Liver (tissue), 9 donors: ENCODE measurements around the gene EDNRA. TPM values are rescaled to one million over a fixed set of nuclear protein-coding genes. Genes with fewer than 3 reads are reported as not detected.

Source experiments
- DNase-seq: peaks from one replicate; pipeline ENCODE4 v3.0.0-alpha.2; 2017; ENCODE audit warnings: low spot score
- H3K27ac ChIP-seq, 2 donors: one replicate each; pipeline ENCODE4 v1.7.0; 2013; ENCODE audit warnings: inconsistent platforms in 2 of 2, low read length in 2 of 2, control low read depth in 1 of 2, low read depth in 1 of 2, mild to moderate bottlenecking in 1 of 2
- H3K27me3 ChIP-seq, 4 donors: one replicate each; pipeline versions ENCODE4 v1.6.1 to v1.7.0; 2013; ENCODE audit warnings: low read length in 3 of 4, inconsistent platforms in 1 of 4, mild to moderate bottlenecking in 1 of 4, moderate library complexity in 1 of 4; ENCODE audit not compliant: control insufficient read depth in 4 of 4, insufficient read depth in 4 of 4
- H3K36me3 ChIP-seq, 4 donors: one replicate each; pipeline versions ENCODE4 v1.6.1 to v1.7.0; 2013; ENCODE audit warnings: low read length in 3 of 4, mild to moderate bottlenecking in 3 of 4, low read depth in 1 of 4, moderate library complexity in 1 of 4; ENCODE audit not compliant: control insufficient read depth in 4 of 4, insufficient read depth in 3 of 4
- H3K4me1 ChIP-seq, 4 donors: one replicate each; pipeline versions ENCODE4 v1.6.1 to v1.7.0; 2013; ENCODE audit warnings: low read length in 3 of 4, mild to moderate bottlenecking in 3 of 4, moderate library complexity in 1 of 4; ENCODE audit not compliant: control insufficient read depth in 4 of 4, insufficient read depth in 4 of 4
- H3K4me3 ChIP-seq, 3 donors: one replicate each; pipeline versions ENCODE4 v1.6.1 to v1.7.0; 2013; ENCODE audit warnings: low read length in 3 of 3, control low read depth in 1 of 3, low read depth in 1 of 3, mild to moderate bottlenecking in 1 of 3
- H3K9ac ChIP-seq, 2 donors: one replicate each; pipeline ENCODE4 v1.7.0; 2013; ENCODE audit warnings: low read length in 2 of 2, mild to moderate bottlenecking in 2 of 2, moderate library complexity in 2 of 2, control low read depth in 1 of 2, low read depth in 1 of 2
- H3K9me3 ChIP-seq, 4 donors: one replicate each; pipeline versions ENCODE4 v1.6.1 to v1.7.0; 2013; ENCODE audit warnings: low read length in 3 of 4; ENCODE audit not compliant: control insufficient read depth in 4 of 4
- ATF3 ChIP-seq: IDR thresholded peaks from 2 replicates; pipeline ENCODE4 v1.6.1; 2016; ENCODE audit warnings: antibody characterized with exemption
- CTCF ChIP-seq: fragments of 150-350 bp; IDR thresholded peaks from 2 replicates; pipeline ENCODE4 v1.5.1; 2017; ENCODE audit warnings: improper control_type of control experiment, low read depth, low read length; ENCODE audit not compliant: missing input control
- EGR1 ChIP-seq, 2 donors: IDR thresholded peaks; 2 replicates each; pipeline ENCODE4 v1.6.1; 2016 to 2018; ENCODE audit warnings: antibody characterized with exemption in 2 of 2, low read depth in 2 of 2
- FOXA1 ChIP-seq: IDR thresholded peaks from 2 replicates; pipeline ENCODE4 v1.6.1; 2016; ENCODE audit warnings: antibody characterized with exemption
- FOXA2 ChIP-seq: IDR thresholded peaks from 2 replicates; pipeline ENCODE4 v1.6.1; 2016; ENCODE audit warnings: antibody characterized with exemption
- GABPA ChIP-seq, 2 donors: IDR thresholded peaks in 1 of 2; conservative IDR thresholded peaks in 1 of 2; 2 replicates each; pipeline ENCODE4 v1.6.1; 2016; ENCODE audit warnings: antibody characterized with exemption in 2 of 2, mild to moderate bottlenecking in 1 of 2, moderate library complexity in 1 of 2
- HNF4A ChIP-seq, 2 donors: conservative IDR thresholded peaks; 2 replicates each; pipeline ENCODE4 v1.6.1; 2016; ENCODE audit warnings: antibody characterized with exemption in 2 of 2, mild to moderate bottlenecking in 2 of 2
- HNF4G ChIP-seq: IDR thresholded peaks from 2 replicates; pipeline ENCODE4 v1.6.1; 2016; ENCODE audit warnings: antibody characterized with exemption
- JUND ChIP-seq, 2 donors: IDR thresholded peaks; 2 replicates each; pipeline ENCODE4 v1.6.1; 2016; ENCODE audit warnings: antibody characterized with exemption in 2 of 2
- NR2F2 ChIP-seq: IDR thresholded peaks from 2 replicates; pipeline ENCODE4 v1.6.1; 2016; ENCODE audit warnings: antibody characterized with exemption
- RAD21 ChIP-seq, 2 donors: IDR thresholded peaks; 2 replicates each; pipeline ENCODE4 v1.6.1; 2016; ENCODE audit warnings: antibody characterized with exemption in 2 of 2, mild to moderate bottlenecking in 2 of 2
- REST ChIP-seq: IDR thresholded peaks from 2 replicates; pipeline ENCODE4 v1.6.1; 2016; ENCODE audit warnings: antibody characterized with exemption, mild to moderate bottlenecking
- RXRA ChIP-seq, 2 donors: IDR thresholded peaks; 2 replicates each; pipeline ENCODE4 v1.6.1; 2017 to 2018; ENCODE audit warnings: antibody characterized with exemption in 2 of 2, mild to moderate bottlenecking in 1 of 2
- SP1 ChIP-seq: IDR thresholded peaks from 2 replicates; pipeline ENCODE4 v1.6.1; 2018; ENCODE audit warnings: antibody characterized with exemption, mild to moderate bottlenecking
- TAF1 ChIP-seq: conservative IDR thresholded peaks from 2 replicates; pipeline ENCODE4 v1.6.1; 2016; ENCODE audit warnings: antibody characterized with exemption, mild to moderate bottlenecking
- YY1 ChIP-seq: IDR thresholded peaks from 2 replicates; pipeline ENCODE4 v1.6.1; 2016; ENCODE audit warnings: antibody characterized with exemption, mild to moderate bottlenecking
- ZBTB33 ChIP-seq: IDR thresholded peaks from 2 replicates; pipeline ENCODE4 v1.6.1; 2016; ENCODE audit warnings: antibody characterized with exemption
- WGBS: extraction: QIAGEN DNeasy Blood & Tissue Kit; methylation state at CpG from one replicate; pipeline ENCODE4 v1.1.7; 2013; 5-methylcytosine and 5-hydroxymethylcytosine counted together
- polyA plus RNA-seq, 2 donors: library from polyadenylated mRNA; stranded (reverse) in 1 of 2; unstranded in 1 of 2; fragments of 200-250 nt in 1 of 2; fragments of >200 nt in 1 of 2; fragmentation: Nextera tagmentation in 1 of 2; extraction: Ambion mirVana in 1 of 2; gene quantifications; one replicate each; pipeline versions ENCODE4 v1.2.1 to v1.2.3, GENCODE V29; 2013 to 2015
- total RNA-seq, 2 donors: library from RNA; depleted of rRNA; stranded (reverse); fragments of >200 nt; gene quantifications; one replicate each; pipeline ENCODE4 v1.2.3, GENCODE V29; 2014
- donor health status: healthy.
- donor health status: healthy.
- donor health status: healthy.
- donor health status: healthy.
- donor health status: healthy.

The EDNRA gene
- total and polyA plus RNA-seq, 4 donors, result 0.71 to 6.0 (median 1.1) TPM

GRCh38 chr4:147518846-147519767 lies 38.2 kb downstream of the EDNRA start:
- TF ChIP-seq TAF1, result no peak
- no peak for TF ChIP-seq HNF4A (conservative IDR thresholded peaks at IDR 0.05)
- no peak for TF ChIP-seq HNF4G
- TF ChIP-seq RAD21 (IDR thresholded peaks at IDR 0.05), result peak; percentile 78 to 85
- TF ChIP-seq FOXA1, result no peak
- TF ChIP-seq CTCF, result peak; percentile 77
- no peak for TF ChIP-seq NR2F2
- no peak for TF ChIP-seq SP1
- no peak for TF ChIP-seq RXRA (IDR thresholded peaks at IDR 0.05)
- TF ChIP-seq ATF3, result no peak
- peak; percentile 63 for TF ChIP-seq FOXA2
- no peak for TF ChIP-seq JUND (IDR thresholded peaks at IDR 0.05)
- no peak for TF ChIP-seq GABPA (IDR thresholded peaks at IDR 0.05 in 1 of 2, conservative IDR thresholded peaks at IDR 0.05 in 1 of 2)
- TF ChIP-seq YY1, result no peak
- no peak overlapping the region for H3K27ac ChIP-seq
- no peaks in the 10 kb centered on the region for H3K9me3 ChIP-seq
- WGBS, result 87% methylated on average over 3 of the region's 3 CpGs
- H3K4me3 ChIP-seq, result no peak overlapping the region
- no peaks in the 10 kb centered on the region for H3K36me3 ChIP-seq
- H3K9ac ChIP-seq, result no peak overlapping the region
- H3K4me1 ChIP-seq, result no peaks in the 10 kb centered on the region
- H3K27me3 ChIP-seq, result no peaks in the 10 kb centered on the region
- DNase-seq, result peak; percentile 35

GRCh38 chr4:147524601-147525000 lies 43.7 kb downstream of the EDNRA start:
- Histone ChIP-seq H3K27me3 (peaks cover 0 to 8% (median 0%) of the 10 kb centered on the region in 4 donors), H3K36me3 (no peaks in the 10 kb centered on the region), H3K9ac (no peak overlapping the region), H3K9me3 (no peaks in the 10 kb centered on the region), H3K27ac (no peak overlapping the region), H3K4me3 (no peak overlapping the region), H3K4me1 (no peaks in the 10 kb centered on the region)
- TF ChIP-seq YY1 (no peak), FOXA1 (no peak), GABPA (IDR thresholded peaks at IDR 0.05 in 1 of 2, conservative IDR thresholded peaks at IDR 0.05 in 1 of 2) (no peak), ZBTB33 (no peak), HNF4G (no peak), NR2F2 (no peak), JUND (IDR thresholded peaks at IDR 0.05) (no peak), RAD21 (IDR thresholded peaks at IDR 0.05) (no peak), ATF3 (no peak), EGR1 (IDR thresholded peaks at IDR 0.05; ENCODE audit: low read depth in 2 of 2) (no peak), RXRA (IDR thresholded peaks at IDR 0.05) (no peak), FOXA2 (no peak), TAF1 (no peak), REST (no peak), HNF4A (conservative IDR thresholded peaks at IDR 0.05) (no peak)
- 48% methylated on average over 1 of the region's 1 CpG for WGBS
- no peak for DNase-seq
